Measurements from ENCODE around the gene TRAF5. TPM values are rescaled to one million over a fixed set of nuclear protein-coding genes. Genes with fewer than 3 reads are reported as not detected.

The TRAF5 gene
- total RNA-seq, 1 experiment from 2014 or later = 22.2 TPM

DNA sequence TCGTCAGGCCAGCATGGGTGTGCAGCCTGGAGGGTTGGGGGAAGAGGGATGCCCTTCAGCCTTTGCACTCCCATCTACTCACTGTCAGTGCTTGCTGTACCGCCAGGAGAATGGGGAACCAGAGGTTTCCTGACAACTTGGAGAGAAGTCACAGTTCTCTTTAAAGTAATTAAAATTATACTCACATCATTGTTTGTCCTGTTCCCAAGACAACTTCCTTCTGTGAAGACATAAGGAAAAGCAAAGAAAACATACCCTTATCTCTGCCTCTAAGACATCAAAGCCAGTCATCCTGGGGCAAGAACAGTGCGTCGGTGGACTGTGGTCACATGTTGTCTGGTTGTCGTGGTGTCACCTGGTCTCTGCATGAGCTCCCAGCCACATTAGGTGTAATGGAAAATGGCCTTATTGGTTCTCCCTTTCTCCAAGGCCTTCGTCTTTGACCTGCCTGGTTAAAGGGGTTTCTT is 17.6 kb downstream of the TRAF5 start:
- DNase-seq (ENCODE audit: low spot score) = no peak
- CTCF ChIA-PET = interaction anchor here (1.3 kb wide), 1 partner anchor 21 kb away, joined by 4 read pairs; no protein-coding TSS in a partner anchor
- H3K27ac Mint-ChIP-seq = no peak overlapping the region
- no peaks in the 10 kb centered on the region for H3K9me3 Mint-ChIP-seq
- POLR2A ChIA-PET = no interaction called here
- no peaks in the 10 kb centered on the region for H3K36me3 Mint-ChIP-seq
- H3K4me3 Mint-ChIP-seq = no peak overlapping the region
- TF ChIP-seq PRRX2 (CRISPR knock-in tag; IDR thresholded peaks at IDR 0.05) = no peak
- no peak for TF ChIP-seq ZNF396 (CRISPR knock-in tag; IDR thresholded peaks at IDR 0.05; ENCODE audit: borderline replicate concordance)
- TF ChIP-seq, protein P1, sequence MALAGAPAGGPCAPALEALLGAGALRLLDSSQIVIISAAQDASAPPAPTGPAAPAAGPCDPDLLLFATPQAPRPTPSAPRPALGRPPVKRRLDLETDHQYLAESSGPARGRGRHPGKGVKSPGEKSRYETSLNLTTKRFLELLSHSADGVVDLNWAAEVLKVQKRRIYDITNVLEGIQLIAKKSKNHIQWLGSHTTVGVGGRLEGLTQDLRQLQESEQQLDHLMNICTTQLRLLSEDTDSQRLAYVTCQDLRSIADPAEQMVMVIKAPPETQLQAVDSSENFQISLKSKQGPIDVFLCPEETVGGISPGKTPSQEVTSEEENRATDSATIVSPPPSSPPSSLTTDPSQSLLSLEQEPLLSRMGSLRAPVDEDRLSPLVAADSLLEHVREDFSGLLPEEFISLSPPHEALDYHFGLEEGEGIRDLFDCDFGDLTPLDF (CRISPR knock-in tag; IDR thresholded peaks at IDR 0.05) = no peak
- no peak for TF ChIP-seq HMGA2 (CRISPR knock-in tag; IDR thresholded peaks at IDR 0.05)
- no peak for TF ChIP-seq ZNF219 (CRISPR knock-in tag; IDR thresholded peaks at IDR 0.05; ENCODE audit: borderline replicate concordance)
- TF ChIP-seq, protein P2, sequence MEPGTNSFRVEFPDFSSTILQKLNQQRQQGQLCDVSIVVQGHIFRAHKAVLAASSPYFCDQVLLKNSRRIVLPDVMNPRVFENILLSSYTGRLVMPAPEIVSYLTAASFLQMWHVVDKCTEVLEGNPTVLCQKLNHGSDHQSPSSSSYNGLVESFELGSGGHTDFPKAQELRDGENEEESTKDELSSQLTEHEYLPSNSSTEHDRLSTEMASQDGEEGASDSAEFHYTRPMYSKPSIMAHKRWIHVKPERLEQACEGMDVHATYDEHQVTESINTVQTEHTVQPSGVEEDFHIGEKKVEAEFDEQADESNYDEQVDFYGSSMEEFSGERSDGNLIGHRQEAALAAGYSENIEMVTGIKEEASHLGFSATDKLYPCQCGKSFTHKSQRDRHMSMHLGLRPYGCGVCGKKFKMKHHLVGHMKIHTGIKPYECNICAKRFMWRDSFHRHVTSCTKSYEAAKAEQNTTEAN (CRISPR knock-in tag; IDR thresholded peaks at IDR 0.05) = no peak
- no peak for TF ChIP-seq USF2 (CRISPR knock-in tag; IDR thresholded peaks at IDR 0.05)
- no peak for TF ChIP-seq USF1 (CRISPR knock-in tag; IDR thresholded peaks at IDR 0.05)
- no peak for TF ChIP-seq JUN (CRISPR knock-in tag; IDR thresholded peaks at IDR 0.05)
- TF ChIP-seq IRF2 (CRISPR knock-in tag; IDR thresholded peaks at IDR 0.05; ENCODE audit: borderline replicate concordance, low read depth) = no peak
- TF ChIP-seq, protein P3, sequence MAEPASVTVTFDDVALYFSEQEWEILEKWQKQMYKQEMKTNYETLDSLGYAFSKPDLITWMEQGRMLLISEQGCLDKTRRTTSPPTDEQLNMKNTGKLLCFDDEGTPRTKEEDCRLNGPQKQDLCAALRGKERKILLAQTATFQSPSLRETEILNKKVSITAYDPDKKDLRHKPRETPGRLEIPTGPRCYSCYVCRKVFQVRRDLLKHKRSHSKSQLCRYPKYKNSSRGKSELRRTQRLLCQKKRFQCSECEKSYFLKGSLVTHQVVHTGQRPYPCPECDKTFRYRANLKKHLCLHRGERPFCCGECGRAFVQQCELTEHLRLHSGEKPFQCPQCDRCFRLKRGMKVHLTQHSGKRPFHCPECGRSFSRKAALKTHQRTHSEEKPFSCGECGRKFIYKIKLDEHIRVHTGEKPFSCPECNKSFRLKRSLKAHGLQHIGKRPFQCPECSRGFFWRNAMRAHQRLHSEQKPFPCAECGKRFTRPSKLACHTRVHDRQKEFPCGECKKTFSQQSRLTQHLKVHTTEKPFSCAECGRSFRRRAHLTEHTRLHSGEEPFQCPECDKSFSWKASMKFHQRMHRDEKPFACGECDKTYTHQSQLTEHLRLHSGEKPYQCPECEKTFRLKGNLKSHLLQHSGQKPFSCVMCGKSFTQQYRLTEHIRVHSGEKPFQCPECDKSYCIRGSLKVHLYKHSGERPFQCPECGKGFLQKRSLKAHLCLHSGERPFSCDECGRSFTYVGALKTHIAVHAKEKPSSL (CRISPR knock-in tag; conservative IDR thresholded peaks at IDR 0.05) = no peak
- no peak for TF ChIP-seq GABPB1 (CRISPR knock-in tag; IDR thresholded peaks at IDR 0.05)
- TF ChIP-seq STAT6 (CRISPR knock-in tag; conservative IDR thresholded peaks at IDR 0.05; ENCODE audit: low read depth) = no peak
- no peak for TF ChIP-seq ETV6 (CRISPR knock-in tag; IDR thresholded peaks at IDR 0.05)
- ATAC-seq = no peak
- peaks cover 30% of the 10 kb centered on the region for H3K4me1 Mint-ChIP-seq
- no peaks in the 10 kb centered on the region for H3K27me3 Mint-ChIP-seq (ENCODE audit: low read depth)

- no peaks in the 10 kb centered on the region for H3K27me3 Mint-ChIP-seq (ENCODE audit: low read depth)
- no peak overlapping the region for H3K4me3 Mint-ChIP-seq
- CTCF ChIA-PET = interaction anchor here (0.8 to 2.7 kb wide), 4 partner anchors 8 to 178 kb away, joined by 3 to 18 read pairs (median 5); no protein-coding TSS in a partner anchor
- H3K9me3 Mint-ChIP-seq = no peaks in the 10 kb centered on the region
- H3K27ac Mint-ChIP-seq = peak overlapping the region; percentile 35
- H3K36me3 Mint-ChIP-seq = peaks cover 6% of the 10 kb centered on the region; the same call in 1 of the 2 replicates
- ATAC-seq = peak; percentile 99
- POLR2A ChIA-PET = no interaction called here
- peaks cover 28% of the 10 kb centered on the region for H3K4me1 Mint-ChIP-seq
- DNase-seq (ENCODE audit: low spot score) = peak; percentile 52
- TF ChIP-seq NFATC4 (CRISPR knock-in tag; IDR thresholded peaks at IDR 0.05) (no peak), PRDM15 (CRISPR knock-in tag; IDR thresholded peaks at IDR 0.05) (no peak), RELA (CRISPR knock-in tag; IDR thresholded peaks at IDR 0.05; ENCODE audit: borderline replicate concordance) (no peak), ZNF671 (CRISPR knock-in tag; IDR thresholded peaks at IDR 0.05) (no peak), NFYB (CRISPR knock-in tag; conservative IDR thresholded peaks at IDR 0.05; ENCODE audit: low read depth) (peak; percentile 60), TEAD1 (CRISPR knock-in tag; IDR thresholded peaks at IDR 0.05) (no peak)
- TF ChIP-seq, protein P3 (CRISPR knock-in tag; conservative IDR thresholded peaks at IDR 0.05) = no peak
These were observed 19.1 kb downstream of the TRAF5 start for GRCh38 chr1:211345719-211346118.
